Raji (cell line): ENCODE measurements around the gene PCYOX1L.

Experiments used
- POLR2A ChIP-seq: IDR thresholded peaks from 2 replicates; pipeline ENCODE4 v1.6.1; 2011; ENCODE audit warnings: low read depth, low read length, control low read depth; ENCODE audit not compliant: insufficient read depth

PCYOX1L gene, protein sequence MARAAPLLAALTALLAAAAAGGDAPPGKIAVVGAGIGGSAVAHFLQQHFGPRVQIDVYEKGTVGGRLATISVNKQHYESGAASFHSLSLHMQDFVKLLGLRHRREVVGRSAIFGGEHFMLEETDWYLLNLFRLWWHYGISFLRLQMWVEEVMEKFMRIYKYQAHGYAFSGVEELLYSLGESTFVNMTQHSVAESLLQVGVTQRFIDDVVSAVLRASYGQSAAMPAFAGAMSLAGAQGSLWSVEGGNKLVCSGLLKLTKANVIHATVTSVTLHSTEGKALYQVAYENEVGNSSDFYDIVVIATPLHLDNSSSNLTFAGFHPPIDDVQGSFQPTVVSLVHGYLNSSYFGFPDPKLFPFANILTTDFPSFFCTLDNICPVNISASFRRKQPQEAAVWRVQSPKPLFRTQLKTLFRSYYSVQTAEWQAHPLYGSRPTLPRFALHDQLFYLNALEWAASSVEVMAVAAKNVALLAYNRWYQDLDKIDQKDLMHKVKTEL

DNA sequence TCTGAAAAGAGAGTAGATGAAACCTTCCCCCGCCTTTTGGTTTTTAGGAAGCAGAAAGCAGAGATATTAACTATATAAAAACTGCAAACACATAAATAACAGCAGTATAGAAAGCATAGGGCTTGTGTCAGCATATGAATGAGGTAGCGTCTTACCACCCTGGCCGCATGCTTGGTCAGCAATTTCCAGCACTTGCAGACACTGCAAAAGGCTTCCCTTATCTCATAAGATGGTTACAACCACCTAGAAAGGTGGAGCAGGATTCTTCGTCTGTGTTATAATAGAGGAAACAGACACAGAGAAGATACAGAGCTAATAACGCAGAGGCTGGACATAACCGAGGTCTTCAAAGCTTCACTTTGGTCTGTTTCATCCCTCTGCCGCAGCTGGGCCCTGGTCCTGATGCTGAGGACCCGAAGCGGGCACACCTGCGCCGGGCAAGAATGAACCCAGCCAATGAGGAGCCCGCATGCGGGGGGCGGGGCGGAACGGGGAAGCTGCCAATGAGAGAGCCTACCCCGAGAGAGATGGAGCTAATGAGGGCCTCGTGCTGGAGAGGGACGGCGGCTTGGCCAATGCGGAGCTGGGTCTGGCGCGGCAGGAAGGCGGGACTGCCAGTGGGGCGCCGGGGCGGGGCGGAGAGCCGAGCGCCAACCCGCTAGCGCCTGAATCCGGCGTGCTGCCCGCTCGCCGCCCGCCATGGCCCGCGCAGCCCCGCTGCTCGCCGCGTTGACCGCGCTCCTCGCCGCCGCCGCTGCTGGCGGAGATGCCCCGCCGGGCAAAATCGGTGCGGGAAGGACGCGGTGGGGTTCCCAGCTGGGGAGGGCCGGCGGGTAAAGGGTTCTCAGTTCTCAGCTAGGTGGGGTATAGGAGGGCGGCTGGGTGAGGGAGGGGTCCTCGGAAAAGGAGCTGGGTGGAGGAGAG, at the start of gene PCYOX1L:
TSS of gene PCYOX1L (plus strand) at position 677 of the 924 bp plus-strand sequence. CDS start at position 700, 23 bp downstream.
- peak; percentile 82 for TF ChIP-seq POLR2A

DNA sequence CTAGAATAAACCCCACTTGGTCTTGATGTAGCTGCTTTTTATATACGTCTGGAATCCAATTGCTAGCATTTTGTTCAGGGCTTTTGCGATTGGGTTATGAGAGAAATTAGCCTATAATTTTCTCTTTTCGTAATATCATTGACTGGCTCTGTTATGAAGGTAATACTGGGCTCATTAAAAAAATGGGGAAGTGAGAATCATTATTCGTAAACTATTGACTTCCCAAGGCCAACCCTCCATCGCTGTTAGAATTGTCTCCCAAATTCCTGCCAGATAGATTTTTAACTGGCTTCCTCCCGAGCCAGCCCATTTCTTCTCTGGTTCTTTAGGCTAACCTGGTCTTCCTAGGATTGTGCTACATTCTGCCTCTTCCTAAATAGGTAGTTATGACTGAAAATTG, 48.5 kb upstream of the PCYOX1L start:
- no peak for TF ChIP-seq POLR2A

DNA sequence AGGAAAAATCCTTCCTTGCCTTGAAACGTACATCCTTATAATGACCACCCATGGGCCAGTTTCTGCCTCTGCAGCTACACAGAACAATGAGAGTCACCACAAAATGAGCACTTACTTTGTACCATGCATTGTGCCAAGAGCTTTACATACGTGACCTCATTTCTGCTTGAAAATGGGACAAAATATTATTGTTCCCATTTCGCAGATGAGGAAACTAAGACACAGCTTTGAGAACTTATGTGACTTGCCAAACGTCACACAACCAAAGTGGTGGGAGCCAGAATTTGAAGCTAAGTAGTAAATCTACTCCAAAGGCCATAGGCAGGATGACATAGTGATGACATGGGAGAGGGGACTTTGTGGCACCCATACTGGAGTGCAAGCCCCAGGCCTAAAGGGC, 47.4 kb upstream of the PCYOX1L start:
- no peak for TF ChIP-seq POLR2A

DNA sequence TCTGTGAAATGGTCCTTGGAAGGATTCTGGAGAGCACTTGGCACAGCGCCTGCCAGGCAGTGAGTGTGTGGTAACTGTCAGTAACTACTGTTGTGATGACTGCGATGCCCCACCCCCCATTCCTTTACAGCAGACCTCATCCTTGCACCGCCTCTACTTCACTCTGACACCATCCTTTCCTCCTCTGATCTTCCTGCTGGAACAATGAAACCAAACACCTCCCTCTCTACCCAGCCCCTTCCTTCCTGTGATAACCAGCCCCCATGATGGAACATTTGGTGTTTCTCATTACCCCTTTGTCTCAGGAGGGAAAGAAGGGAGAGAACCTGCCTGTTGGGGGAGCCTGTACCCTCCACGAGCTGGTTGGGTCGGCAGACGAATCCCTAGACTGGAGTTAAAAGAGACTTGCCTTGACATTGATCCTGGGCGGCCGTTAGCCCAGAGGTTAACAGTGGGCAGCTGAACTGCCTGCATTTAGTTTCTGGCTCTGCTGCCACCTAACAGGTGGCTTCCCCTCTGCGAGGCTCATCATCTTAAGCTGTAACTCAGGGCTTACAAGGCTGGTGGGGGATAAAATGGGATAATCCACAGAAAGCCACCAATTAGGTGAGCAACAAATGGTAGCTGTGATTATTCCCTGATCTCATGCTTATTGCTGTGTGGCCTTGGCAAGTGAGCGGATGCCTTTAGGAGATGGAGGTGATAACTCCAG, 46.7 kb upstream of the PCYOX1L start:
- no peak for TF ChIP-seq POLR2A

DNA sequence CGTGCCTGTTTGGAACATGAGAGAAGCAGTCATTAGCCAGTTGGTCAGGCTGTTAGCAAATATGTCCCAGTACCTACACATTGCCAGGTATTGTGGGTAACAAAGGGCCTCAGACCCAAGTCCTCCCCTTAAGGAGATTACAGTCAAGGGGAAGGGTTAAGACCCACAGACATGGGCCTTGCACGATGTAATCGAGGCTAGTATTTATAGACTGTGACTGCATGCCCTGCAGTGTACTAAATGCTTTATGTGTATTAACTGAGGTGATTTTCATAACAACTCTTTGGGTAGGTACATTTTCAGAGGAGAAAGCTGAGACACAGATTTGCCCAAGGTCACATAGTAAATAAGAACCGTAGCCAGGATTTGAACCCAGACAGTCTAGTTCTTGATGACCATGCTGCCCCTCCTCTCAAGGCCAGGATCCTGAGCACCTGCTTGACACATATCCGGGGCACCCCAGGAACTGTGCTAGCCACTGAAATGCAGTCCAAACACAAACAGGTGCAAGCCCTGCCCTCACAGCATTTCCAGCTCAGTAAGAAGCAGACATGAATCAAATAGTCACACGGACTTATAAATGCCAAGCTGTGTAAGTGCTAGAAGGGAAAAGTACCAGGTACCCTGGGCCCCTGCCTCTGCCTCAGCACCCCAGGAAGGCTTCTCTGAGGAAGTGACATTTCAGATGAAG, 44.5 kb upstream of the PCYOX1L start:
- TF ChIP-seq POLR2A = no peak

DNA sequence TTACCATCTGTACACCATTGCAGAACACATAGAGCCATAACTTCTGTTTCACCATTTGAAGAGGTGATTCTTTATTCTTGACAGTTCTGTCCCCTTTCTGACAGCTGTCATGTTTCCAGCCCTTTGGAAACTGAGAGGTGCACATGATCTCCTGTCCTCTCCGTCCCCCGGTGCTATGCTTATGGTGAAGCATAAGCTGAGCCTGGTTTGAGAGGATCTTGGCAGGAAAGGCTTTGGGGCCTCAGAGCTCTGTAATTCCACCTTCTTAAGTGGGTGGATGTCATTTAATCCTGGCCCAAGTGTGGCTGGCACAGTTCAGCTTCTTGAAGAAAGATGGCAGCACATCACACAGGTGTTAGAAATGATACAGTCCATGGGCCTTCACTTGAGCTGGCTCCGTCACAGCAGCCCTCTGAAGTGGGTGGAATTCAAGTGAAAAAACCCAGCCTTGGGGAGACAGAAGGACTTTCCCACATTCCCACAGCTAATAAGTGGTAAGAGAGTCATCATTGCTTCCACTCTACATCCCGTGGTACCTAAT, 43.2 kb upstream of the PCYOX1L start:
- no peak for TF ChIP-seq POLR2A

DNA sequence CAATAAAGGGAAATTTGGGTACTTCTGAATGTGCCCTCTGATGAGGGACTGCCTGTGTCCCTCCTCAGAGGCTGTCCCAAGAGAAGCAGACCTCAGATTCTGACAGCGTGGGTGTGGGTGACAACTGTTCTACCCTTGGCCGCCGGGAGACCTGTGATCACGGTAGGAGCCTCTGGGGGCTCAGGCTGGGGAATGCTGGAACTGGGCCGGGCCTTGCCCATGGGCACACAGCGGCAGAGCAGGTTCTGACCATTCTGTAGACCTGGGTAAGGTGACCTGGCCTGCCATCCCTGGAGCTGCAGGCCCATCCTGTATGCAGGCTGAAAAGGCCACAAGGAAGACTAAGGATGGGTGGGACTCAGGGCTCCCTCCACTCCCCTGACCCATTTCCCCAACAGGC, 42.1 kb upstream of the PCYOX1L start:
- no peak for TF ChIP-seq POLR2A

DNA sequence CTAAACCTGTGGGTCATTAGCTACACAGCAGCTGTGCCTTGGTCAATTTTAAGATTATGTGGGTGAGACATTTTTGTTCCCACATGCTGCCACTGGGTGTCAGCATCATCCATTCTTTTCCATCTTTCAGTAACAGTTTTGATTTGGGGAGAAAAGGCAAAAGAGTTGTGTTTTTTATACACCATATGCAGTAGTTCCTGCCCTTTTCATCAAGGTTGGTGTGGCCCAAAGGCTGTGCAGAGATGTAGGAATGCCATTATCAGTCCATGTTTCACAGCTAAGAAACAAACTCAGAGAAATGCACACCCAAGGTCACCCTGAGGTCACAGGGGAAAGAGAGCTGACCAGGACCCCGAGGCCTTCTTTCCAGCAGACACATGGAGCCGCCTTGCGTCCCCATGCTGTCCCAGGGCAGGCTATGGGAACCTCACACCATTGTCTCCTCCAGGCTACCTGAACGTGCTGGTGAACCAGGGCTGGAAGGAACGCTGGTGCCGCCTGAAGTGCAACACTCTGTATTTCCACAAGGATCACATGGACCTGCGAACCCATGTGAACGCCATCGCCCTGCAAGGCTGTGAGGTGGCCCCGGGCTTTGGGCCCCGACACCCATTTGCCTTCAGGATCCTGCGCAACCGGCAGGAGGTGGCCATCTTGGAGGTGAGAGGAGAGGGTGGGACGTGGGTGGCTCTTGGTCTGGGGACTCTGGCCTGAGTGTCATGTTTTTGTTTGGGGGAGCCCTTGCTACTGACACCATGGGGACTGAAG, 40.4 kb upstream of the PCYOX1L start:
- TF ChIP-seq POLR2A = no peak

DNA sequence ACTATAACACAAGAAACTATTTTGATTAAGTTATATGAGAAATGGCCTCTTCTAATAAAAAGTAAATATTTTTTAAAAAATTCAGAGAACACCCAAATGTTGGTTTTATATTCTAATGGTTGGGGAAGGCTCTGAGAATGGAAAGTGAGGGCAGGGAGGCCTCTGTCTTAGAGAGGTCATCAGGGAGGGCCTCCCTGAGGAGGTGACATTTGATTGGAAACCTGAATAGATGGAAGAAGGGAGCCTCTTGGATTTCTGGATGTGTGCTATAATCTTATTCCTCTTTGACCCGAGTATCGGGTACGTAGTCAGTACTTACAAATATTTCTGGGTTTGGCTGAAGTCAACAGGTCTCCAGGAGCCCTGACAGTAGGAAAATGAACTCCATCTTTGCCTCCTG, 38.7 kb upstream of the PCYOX1L start:
- no peak for TF ChIP-seq POLR2A

DNA sequence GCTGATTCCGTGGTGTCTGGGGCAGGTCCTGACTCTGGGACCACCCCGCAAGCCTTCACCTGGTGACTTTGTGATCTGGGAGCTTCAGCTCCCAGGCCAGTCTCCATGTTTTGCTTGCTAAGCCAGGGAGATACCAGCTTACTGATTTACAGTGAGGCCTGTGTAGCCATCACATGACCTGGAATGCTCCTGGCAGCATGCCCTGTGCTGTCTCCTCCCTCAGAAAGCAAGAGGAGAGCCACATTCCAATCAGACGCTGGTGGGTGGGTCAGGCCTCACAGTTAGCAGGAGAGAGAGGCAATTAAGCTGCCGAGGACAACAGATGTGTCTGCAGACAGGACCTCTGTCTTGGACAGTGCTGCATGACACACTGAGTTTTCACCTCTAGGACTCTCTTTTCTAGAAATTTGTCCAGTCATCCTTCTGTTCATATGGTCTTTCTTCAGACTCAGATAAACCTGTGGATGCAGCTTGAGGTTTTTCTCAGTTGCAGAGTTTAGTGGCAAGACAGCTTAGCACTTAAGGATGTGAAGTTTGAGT, 37.0 kb upstream of the PCYOX1L start:
- TF ChIP-seq POLR2A = no peak

DNA sequence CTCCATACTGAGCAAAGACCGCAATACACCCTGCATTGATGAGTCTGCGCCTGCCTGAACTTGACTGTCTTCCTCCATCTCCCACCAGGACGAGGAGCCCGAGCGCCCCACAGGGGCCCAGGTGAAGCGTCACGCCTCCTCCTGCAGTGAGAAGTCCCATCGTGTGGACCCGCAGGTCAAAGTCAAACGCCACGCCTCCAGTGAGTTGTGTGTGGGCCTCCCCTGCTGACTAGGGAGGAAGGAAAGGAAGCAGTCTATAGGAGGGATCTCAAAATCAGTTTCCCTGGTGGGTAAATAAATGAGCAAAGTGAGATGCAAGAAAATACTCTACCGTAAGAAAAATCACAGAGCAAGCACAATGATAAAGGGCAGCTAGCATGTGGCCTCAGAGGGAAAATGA, 35.3 kb upstream of the PCYOX1L start:
- TF ChIP-seq POLR2A = no peak

DNA sequence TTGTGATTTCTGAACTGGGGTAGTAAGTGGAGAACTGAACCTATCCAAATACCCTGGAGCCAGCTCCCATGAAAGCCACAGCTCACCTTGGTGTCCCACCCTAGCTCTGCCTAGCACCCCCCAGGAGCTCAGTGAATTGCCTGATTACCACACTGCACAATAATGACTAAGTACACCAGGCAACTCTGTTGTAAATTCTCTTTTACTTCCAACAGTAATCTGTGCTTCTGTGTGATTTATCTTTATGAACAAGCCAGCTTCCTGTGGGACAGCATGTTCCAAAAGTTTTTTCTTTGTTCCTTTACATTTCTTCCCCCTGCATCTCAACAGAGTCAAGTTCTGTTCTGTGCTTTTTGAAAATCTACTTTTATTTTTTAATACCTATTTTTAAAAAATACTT, 34.6 kb upstream of the PCYOX1L start:
- no peak for TF ChIP-seq POLR2A

DNA sequence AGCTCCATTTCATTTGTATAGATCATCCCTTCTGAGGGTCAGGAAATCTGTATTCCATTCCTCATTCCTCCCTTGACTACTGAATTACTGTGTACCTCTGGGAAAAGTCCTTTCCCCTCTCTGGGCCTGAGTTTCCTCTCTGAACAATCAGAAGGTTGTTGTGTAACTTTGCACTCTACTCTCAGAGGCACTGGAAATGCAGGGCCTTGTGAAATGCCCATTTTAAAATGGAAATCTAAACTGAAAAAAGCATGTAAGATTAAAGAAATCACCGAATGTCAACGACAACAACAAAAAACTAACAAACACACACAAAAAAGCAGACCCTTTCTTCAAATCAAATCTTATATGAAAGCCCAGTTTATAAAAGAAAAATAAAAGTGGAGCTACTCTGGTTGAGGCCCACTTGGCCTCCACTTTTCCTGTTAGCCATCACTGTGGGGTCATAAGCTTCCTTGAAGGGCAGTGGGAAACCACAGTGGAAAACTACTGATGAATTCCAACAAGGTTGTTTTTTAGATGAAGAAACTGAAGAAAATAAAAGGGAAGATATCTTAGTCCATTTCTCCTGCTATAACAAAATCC, 34.1 kb upstream of the PCYOX1L start:
- no peak for TF ChIP-seq POLR2A

DNA sequence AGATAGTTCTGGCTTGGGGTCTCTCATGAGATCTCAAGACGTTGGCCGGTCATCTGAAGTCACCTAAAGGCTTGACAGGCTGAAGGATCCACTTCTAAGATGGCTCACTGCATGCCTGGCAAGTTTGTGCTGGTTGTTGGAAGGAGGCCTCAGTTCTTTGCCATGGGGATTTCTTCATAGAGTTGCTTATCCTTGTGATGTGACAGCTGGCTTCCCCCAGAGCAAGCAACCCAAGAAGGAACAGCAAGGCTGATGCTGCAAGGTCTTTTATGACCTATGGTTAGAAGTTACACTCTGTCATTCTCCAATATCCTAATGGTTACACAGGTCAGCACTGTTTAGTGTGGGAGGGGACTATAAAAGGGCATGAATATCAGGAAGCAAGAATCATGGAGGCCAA, 33.2 kb upstream of the PCYOX1L start:
- no peak for TF ChIP-seq POLR2A
